HUDEP-2 (cell line): Measurements from ENCODE around the gene SMIM35.

Experiments
- DNase-seq, 76 experiments: peaks; one replicate each; lab custom pipeline; 2025; ENCODE audit not compliant: unreplicated experiment in 76 of 76; lab: John Stamatoyannopoulos, UW

SMIM35 gene

GRCh38 chr11:118086913-118087768, at the start of gene SMIM35:
Gene SMIM35 (minus strand): TSS chr11:118086963. CDS start chr11:118086757, 206 bp downstream.
- DNase-seq, result no peak

- no peak for DNase-seq
Measured at GRCh38 chr11:118136341-118136740, 49.6 kb upstream of the SMIM35 start.

- no peak for DNase-seq
Measured at GRCh38 chr11:118135796-118136165, 49.0 kb upstream of the SMIM35 start.

- no peak for DNase-seq
Measured at GRCh38 chr11:118135051-118135795, 48.5 kb upstream of the SMIM35 start.

GRCh38 chr11:118133816-118134215, 47.1 kb upstream of the SMIM35 start:
- DNase-seq, result no peak

GRCh38 chr11:118132385-118133151, 45.8 kb upstream of the SMIM35 start:
- DNase-seq, result no peak

GRCh38 chr11:118129471-118130172, 42.9 kb upstream of the SMIM35 start:
- DNase-seq, result no peak

- DNase-seq, result no peak
Measured at GRCh38 chr11:118128721-118129470, 42.1 kb upstream of the SMIM35 start.

GRCh38 chr11:118128310-118128709, 41.5 kb upstream of the SMIM35 start:
- no peak for DNase-seq

- DNase-seq, result no peak
Measured at GRCh38 chr11:118126082-118126838, 39.5 kb upstream of the SMIM35 start.

- no peak for DNase-seq
Measured at GRCh38 chr11:118124929-118125535, 38.3 kb upstream of the SMIM35 start.

GRCh38 chr11:118120793-118121192, 34.0 kb upstream of the SMIM35 start:
- DNase-seq, result no peak

GRCh38 chr11:118117790-118118601, 31.2 kb upstream of the SMIM35 start:
- no peak for DNase-seq

GRCh38 chr11:118115048-118115447, 28.3 kb upstream of the SMIM35 start:
- no peak for DNase-seq

GRCh38 chr11:118114266-118114665, 27.5 kb upstream of the SMIM35 start:
- DNase-seq, result no peak

- DNase-seq, result no peak
Measured at GRCh38 chr11:118112711-118113430, 26.1 kb upstream of the SMIM35 start.

GRCh38 chr11:118111744-118112035, 24.9 kb upstream of the SMIM35 start:
- DNase-seq, result no peak
